Midbrain (tissue), 1 donor: ENCODE data around the gene COL15A1.

Experiments used
- DNase-seq: peaks from one replicate; lab custom pipeline; 2025; lab: John Stamatoyannopoulos, UW

Gene COL15A1

DNA sequence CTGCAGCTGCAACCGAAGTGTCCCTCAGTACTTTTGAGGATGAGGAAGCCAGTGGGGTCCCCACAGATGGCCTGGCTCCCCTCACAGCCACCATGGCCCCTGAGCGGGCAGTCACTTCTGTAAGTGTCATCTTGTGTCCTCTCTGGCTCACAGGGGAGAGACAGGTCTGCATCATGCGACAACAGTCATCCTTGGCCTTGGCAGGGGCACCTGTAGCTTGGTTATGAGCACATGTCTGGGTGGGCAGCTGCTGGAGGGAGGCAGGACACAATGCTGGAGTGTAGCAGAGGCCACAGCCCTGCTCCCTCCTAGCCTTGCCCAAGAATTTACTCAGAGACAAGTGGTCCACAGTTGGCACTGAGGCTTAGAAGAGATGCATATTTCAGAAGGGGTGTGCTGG lies 71.7 kb downstream of the COL15A1 start:
- DNase-seq: no peak

DNA sequence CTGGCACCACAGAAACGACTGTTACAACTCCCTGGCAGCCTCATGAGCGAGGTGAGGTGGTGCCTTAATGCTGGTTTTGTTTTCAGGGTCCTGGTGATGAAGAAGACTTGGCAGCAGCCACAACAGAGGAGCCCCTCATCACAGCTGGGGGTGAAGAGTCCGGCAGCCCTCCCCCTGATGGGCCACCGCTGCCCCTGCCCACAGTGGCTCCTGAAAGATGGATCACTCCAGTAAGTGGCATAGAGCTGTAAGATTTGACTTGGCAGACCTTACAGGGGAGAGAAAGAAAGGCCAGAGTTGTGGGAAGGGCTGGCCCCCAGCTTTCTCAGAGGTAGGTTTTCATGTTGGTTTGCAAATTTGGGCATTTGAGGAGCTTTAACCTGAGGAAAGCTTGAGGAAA lies 72.2 kb downstream of the COL15A1 start:
- no peak for DNase-seq

DNA sequence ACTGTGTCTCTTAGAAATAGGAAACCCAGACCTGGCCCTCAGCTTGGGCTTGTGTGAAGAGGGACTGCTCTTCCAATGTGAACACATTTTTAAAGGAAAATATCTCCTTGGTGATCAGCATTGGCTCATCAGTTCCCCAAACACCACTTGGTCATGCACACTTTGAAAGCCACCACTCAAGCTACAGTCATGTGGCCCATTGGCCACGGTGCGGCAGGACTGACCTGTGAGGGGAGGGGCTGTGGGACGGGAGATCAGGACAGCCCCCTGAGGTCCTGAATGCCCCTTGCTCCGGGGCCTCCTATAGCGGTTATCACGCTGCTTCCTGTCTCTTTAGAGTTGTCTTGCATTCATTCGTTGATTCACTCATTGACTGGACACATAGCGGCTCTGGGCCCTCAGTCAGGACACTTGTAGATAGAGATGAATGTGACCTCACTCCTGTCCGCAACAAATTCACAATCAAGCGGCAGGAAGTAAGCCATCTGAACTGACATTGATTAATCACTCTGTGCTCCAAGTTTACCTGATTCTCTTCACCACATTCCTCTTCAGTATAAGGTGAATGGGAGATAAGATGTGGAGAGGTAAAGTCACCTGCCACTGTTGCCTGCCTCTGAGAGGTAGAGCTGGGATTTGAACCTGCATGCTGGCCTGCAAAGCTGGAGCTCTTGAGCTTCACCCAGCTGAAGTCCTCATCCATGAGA lies 73.1 kb downstream of the COL15A1 start:
- DNase-seq: no peak

DNA sequence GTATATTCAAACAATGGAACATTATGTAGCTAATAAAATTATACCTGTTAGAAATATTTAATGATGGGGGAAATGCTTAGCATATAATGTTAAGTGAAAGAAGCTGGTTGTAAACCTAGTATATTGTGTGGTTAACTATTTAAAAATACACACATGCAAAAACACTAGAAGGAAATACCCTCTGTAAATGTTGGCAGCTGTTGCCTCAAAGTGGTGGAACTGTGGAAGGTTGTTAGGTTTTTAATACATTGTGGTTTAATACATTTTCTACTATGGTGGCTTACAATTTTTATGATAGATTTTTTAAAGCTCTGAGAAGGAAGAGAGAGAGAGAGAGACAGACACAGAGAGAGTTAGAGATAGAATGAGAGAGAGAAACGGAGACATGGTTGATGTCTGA lies 74.9 kb downstream of the COL15A1 start:
- DNase-seq: no peak

DNA sequence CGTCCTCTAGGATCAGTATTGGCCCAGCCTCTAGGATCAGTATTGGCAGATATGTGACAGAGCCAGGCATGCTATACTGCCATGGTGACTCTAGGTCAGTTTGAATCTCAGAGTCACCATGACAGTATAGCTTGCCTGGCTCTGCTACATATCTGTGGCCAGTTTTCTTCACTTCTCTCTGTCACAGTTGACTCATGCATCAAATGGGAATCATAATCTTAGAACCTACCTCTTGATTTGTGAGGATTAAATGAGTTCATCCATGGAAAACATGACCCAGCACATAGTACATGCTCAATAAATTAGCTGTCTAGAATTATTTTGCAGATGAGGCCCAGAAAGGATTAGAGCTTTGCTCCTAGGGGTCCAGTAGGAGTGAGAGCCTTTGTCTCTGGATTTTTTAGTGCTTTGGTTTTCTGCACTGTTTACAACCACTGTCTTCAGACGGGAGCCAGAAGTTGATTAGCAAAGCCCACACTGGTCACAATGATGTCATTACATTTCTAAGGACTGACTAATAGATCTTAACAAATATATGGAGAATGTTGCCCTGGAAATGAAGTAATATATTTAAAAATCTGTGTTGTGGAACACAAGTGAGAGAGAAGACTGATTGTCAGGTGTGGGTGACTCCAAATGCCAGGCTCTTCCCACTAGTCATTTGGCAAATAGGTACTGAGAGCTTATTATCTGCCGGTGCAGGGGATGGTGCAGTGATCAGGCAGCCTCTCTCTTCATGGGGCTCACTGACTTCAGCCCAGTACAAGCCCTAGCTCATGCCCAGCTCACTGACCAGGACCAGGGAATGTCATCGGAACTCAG lies 76.0 kb downstream of the COL15A1 start:
- no peak for DNase-seq

DNA sequence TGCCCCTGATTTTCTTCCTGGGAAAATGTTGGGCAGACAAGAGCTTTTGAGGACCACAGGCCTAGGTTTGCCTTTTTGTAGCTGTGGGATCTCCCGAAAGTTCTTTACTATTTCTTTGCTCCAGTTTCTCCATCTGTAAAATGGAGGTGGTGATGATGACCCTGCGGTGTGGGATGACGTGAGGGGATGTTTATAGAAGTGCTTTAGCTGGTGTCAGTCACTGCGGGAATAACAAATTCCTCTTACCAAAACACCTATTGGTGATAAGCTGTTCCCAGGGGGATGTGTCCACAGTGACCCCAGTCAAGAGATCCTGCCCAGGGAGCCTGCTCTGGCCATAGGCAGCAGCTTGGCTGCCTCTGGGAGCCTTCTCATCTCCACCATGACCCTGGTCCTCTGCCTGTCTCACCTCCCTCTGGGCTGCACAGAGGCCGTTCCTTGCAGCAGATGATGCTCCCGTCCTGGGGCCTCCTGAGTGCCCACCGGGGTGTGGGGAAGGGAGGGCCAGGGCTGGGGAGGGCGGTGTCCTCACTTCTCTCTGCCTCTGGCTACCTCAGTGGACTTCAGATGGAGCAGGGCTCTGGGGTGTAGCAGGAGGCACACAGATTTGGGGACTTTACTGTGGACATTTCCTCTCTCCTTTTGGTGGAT lies 77.2 kb downstream of the COL15A1 start:
- no peak for DNase-seq

DNA sequence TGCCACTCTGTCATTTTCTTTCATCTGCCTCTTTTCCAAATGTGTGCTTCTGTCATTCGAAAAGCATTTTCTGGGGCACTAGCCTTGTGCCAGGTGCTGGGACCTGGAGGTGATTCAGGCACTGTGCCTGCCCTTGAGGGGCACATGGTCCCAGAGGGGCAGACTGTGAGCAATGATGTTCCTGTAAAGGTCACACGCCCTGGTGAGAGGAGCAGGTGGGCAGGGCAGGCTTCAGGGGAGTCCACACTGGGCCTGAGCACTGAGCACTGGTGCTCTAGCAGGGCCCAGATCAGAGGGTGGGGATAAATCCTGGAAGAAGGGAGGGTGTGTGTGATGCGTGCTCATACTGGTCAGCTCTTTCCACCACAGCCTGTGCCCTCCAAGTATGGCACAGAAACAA lies 77.8 kb downstream of the COL15A1 start:
- no peak for DNase-seq

DNA sequence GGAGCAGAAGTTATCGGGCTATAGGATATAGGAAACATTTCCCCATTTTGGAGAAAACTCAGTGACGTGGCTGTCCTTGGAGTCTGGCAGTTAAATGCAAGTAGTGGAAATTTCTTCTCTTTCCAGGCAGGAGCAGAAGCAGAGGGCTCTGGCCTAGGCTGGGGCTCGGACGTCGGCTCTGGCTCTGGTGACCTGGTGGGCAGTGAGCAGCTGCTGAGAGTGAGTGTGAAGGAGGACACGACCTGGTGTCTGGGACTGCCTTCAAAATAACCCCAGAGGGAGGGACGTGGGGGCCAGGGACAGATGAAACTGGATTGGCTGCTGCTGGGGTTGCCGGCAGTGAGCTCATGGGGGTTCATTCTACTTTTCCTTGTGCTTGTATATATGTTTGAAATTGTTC lies 79.5 kb downstream of the COL15A1 start:
- DNase-seq: no peak

DNA sequence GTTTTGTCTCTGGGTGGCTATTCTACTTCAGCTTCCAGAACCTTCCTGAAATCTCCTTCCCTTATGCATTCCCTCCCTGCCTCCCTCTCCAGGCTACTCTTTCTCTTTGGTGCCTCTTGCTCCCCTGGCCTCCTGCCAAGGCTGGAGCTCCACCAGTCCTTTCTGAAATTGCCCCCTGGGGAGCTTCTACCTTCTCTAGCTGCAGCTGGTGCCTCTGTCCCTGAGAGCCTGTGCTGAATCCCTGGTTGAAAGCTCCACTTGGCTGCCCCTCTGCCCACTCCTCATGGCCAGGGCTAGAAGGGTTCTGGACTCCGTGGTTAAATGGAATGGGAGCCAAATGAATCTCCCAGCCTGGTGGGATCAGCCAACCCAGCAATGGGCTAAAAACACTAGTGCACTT lies 80.1 kb downstream of the COL15A1 start:
- no peak for DNase-seq

DNA sequence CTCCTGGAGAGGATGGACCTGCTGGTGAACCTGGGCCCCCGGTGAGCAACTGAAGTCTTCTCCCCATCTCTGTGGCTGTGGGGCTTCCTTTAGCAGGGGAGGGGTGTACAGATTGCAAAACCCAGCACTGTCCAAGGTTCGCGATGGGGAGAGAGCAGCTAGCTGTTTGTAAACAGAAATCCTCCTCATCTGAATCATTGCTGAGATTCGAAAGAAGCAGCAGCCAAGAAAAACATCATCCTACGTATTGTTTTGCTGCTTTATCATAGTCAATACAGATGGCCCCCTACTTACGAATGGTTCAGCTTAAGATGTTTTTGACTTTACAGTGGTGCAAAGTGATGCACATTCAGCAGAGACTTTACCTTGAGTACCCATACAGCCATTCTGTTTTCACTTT lies 81.3 kb downstream of the COL15A1 start:
- no peak for DNase-seq

DNA sequence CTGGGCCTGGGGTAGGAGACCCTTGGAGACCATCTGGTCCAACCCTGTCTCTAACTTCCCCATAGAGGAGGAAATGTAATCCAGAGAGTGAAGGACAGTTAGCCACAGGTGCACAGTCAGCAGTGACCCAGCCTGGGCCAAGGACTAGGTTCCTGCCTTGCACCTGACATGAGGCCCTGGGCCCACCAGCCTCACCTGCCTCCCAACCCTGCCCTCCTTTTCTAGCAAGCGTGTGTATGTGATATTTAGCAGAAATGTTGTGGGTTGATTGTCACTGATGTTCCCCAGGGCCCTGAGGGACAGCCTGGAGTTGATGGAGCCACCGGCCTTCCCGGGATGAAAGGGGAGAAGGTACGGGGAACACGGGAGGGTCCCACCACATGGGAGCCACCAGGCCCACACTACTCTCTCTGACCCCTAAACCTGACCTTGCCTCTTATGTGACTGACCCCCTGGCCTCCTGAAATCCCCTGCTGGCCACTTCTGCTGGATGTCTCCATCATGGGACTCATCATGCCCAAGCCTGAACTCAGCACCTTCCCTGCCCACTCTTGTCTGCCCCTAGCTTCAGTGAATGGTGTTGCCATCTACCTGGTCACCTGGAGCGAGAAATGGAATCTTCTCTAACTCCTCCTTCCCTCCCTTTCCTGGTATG lies 82.0 kb downstream of the COL15A1 start:
- DNase-seq: no peak

DNA sequence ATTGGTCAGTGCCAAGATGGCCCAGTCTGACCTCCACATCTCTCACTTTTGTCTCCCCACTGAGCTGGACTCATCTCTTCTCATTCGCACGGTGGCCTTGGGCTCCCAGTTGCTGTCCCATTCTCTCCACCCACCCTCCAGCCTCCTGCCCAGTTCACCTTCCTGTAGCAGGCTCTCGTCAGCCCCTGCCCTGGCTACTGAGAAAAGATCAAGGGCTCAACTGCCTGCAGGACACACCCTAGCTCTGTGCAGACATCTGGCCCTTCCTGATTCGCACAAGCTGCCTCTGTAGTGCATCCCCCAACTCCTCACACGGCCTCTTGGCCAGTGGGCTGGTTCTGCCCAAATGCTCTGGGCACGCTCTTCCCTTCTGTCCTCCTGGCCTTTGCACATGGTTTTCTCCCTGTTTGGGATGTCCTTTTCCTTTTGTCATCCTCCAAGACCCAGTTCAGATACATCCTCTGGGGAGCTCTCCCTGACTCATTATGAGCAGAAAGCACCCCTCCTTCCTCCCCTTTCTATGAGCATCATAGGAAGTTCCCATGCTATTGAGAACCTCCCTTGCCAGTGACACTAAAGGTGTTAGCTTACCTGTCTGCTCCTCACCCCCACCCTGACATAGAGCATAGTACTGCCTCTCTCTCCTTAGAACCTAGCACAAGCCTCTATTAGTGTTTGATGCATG lies 82.7 kb downstream of the COL15A1 start:
- DNase-seq: no peak

DNA sequence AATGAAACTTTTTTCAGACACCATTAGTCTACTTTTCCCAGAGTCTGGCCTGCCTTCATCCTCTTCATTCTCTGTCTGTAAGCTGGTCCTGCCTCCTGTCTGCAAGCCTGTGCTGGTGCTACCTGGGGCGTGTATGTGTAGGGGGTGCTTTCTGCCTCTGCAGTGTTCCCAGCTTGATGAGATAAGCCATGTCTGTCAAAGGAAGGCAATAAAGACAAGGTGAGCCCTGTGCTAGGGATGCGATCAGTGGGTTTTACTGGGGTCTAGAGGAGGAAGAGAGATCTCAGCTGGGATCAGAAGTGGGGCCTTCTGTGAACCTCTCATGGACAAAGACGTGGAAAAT lies 83.2 kb downstream of the COL15A1 start:
- no peak for DNase-seq

DNA sequence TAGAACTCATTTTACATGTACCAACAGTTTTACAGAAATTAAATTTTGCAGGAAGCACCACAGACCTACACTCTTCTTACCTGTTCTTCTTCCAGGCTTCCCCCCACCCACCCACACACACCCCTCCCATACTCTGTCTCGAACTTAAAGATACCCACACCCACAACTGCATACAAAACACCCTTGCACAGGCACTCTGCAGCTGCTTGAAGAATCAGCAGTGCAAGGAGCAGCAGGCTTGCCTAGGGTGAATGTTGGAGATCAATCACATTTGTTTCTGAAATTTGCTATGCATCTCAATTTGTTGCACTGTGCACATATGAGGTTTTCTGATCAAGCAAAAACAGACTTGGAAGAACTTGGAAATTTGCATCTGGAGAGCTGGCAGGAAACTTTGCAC lies 83.7 kb downstream of the COL15A1 start:
- no peak for DNase-seq

DNA sequence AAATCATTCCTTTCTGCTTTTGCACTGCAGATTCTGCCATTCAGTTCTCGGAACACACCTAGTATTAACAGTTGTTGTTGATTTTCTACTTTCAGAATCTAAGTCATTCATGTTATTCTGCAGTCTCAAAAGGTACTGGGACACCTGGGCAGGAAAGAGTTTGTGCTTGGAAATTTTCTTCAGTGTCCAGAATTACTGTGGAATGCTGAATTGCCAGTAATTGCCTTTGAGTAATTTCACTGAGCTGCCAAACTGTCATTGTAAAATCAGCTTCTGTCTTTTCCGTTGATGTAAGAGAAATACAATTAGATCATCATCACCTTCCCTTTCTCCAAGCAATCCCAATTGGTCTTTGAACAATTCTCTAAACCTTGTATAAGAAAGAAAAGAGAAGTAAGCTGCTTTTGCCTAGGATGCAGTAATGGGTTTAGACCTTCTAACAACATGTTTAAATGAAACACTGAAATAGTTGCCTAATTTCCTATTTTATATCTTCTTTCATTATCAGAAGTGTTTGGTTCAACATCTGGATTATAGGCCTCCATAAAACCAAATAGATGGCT lies 85.5 kb downstream of the COL15A1 start:
- no peak for DNase-seq

DNA sequence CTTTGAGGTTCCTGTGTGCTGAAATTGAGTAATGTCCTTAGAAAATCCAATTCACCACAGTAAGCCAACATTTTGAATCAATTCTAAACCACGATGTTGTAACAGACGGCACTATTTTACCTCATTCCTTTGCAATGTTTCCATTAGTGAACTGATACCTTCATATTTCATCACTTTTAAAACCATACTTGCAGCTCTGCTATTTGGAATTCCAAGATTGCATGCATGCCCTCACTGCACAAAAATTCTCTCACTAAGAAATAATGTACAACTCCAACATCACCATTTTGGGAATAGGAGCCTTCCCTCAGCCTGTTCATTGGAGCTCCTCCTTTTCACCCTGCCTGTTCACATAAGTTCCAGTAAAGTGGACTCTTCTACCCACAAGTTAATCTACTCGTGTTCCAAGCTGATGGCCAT lies 86.4 kb downstream of the COL15A1 start:
- DNase-seq: no peak

DNA sequence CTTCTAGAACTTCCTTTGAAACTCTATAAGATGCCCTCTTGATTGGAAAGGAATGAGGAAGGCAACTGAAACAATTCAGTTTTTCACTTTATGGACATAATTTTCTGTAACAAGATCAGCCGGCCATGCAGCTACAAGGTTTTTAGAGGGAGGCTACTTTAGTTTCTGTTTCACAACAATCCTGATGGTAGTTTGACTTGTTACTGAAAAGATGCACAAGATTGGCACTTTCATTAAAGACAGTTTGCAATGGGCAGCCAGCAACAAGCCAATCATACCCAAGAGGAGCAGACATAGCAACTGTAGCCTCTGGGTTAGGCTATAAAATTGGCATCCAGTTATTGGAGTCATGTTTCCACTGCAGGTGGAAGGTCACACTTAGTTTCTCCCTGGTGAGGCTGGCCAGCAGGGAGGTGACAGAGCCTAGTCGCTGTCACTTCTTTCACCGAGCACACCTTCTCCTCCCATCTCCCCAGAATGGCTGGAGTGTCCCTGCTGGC lies 87.0 kb downstream of the COL15A1 start:
- DNase-seq: no peak

DNA sequence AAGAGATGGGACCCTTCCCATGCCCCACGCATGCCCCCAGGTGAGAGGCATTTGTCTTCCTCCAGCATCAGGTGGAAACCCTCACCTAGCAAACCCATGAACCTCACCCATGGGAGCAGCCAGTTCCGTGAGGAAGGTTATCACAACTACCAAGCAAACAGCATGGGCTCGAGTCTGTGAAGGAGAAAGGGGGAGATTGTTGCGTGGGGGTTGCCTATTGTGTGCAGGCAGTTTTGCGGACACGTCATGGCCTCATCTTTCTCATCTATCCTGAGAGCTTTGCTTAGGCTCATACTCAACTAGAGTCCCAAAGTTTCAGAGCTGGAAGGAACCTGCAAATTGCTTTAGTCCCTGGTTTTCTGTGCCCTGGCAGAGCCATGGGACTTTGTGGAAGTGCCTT lies 87.6 kb downstream of the COL15A1 start:
- no peak for DNase-seq

DNA sequence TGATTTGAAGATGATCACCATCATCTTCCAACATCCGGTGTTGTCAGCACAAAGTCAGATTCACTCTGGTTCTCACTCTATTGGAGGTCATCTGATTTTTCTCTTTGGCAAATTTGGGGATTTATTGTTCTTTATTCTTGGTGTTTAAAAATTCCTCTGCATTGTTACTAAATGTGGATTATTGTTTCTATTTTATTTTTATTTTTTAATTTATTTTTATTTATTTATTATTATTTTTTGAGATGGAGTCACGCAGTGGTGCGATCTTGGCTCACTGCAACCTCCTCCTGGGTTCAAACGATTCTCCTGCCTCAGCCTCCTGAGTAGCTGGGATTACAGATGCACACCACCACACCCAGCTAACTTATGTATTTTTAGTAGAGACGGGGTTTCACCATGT lies 88.3 kb downstream of the COL15A1 start:
- no peak for DNase-seq

DNA sequence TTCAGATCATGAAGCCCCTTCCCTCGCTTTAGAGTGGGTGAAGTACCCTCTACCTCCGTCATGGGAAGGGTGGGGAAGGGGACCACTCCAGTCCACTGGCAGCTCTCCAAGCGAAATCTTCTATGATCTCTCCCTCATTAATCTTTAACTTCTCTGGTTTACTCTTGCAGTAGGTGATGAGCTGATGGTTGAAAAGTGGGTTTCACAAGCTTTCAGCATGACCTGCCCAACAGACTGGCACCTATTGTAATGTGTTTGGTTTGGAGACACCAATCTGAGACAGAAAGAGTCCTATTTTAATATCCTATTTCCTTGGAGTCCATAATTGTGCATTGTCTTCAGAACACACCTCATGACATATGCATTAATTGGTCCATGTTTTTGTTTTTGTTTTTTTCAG lies 90.4 kb downstream of the COL15A1 start:
- no peak for DNase-seq

DNA sequence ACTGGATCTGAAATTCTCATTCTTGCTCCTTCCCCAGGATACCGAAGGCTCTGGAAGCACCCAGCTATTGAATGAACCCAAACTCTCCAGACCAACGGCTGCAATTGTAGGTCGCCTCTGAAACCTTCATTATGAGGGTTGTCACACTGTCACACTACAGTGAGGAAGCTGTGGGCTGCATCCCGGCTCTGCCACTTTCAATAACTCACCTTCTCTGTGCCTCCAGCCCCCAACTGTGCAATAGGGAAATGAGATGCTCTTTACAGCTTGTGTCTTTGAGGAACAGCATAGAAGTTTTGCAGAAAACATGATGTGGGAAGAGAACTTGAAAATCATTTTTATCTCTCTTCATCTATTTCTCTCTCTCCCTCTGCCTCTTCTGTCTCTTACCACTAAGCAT lies 91.6 kb downstream of the COL15A1 start:
- no peak for DNase-seq
